Ectodermal cell (in vitro differentiated cells): ENCODE results near the gene PSMD11.

Source experiments
- H3K27ac ChIP-seq: 2 replicates; pipeline ENCODE4 v1.7.0; 2013; ENCODE audit warnings: mild to moderate bottlenecking, low read depth, low read length; ENCODE audit not compliant: insufficient read depth, poor library complexity, severe bottlenecking
- H3K27me3 ChIP-seq: 2 replicates; pipeline ENCODE4 v1.7.0; 2013; ENCODE audit warnings: mild to moderate bottlenecking, low read length; ENCODE audit not compliant: insufficient read depth, control insufficient read depth, poor library complexity, severe bottlenecking
- H3K36me3 ChIP-seq: one replicate; pipeline ENCODE4 v1.7.0; 2013; ENCODE audit warnings: low read length; ENCODE audit not compliant: control insufficient read depth, insufficient read depth
- H3K4me1 ChIP-seq: one replicate; pipeline ENCODE4 v1.7.0; 2013; ENCODE audit warnings: low read length; ENCODE audit not compliant: control insufficient read depth, insufficient read depth
- H3K4me3 ChIP-seq: 2 replicates; pipeline ENCODE4 v1.7.0; 2013; ENCODE audit warnings: low read depth, low read length, control low read depth; ENCODE audit not compliant: insufficient read depth
- H3K9me3 ChIP-seq: 2 replicates; pipeline ENCODE4 v1.7.0; 2013; ENCODE audit warnings: mild to moderate bottlenecking, low read length, moderate library complexity; ENCODE audit not compliant: control insufficient read depth
- whole genome bisulfite sequencing, 2 experiments: methylation state at CpG; one replicate each; pipeline ENCODE4 v1.1.7; 2013; ENCODE audit warnings: missing lambda C conversion rate in 2 of 2; 5-methylcytosine and 5-hydroxymethylcytosine counted together

PSMD11 gene

GRCh38 chr17:32495359-32496231, 51.3 kb downstream of the PSMD11 start:
- no peaks in the 10 kb centered on the region for H3K27me3 ChIP-seq
- 90% methylated on average over 45 of the region's 45 CpGs for WGBS, 2 experiments
- no peak overlapping the region for H3K4me3 ChIP-seq
- H3K4me1 ChIP-seq: peaks cover 14% of the 10 kb centered on the region
- H3K9me3 ChIP-seq: no peaks in the 10 kb centered on the region
- no peak overlapping the region for H3K27ac ChIP-seq
- H3K36me3 ChIP-seq: no peaks in the 10 kb centered on the region

GRCh38 chr17:32496395-32497073, 52.2 kb downstream of the PSMD11 start:
- Histone ChIP-seq H3K27ac (no peak overlapping the region), H3K27me3 (no peaks in the 10 kb centered on the region), H3K9me3 (no peaks in the 10 kb centered on the region), H3K36me3 (no peaks in the 10 kb centered on the region), H3K4me1 (peaks cover 9% of the 10 kb centered on the region), H3K4me3 (no peak overlapping the region)
- WGBS, 2 experiments: 86 to 87% methylated on average over 16 of the region's 16 CpGs

- WGBS, 2 experiments: 84 to 88% methylated on average over 18 of the region's 18 CpGs
- H3K27me3 ChIP-seq: no peaks in the 10 kb centered on the region
- no peak overlapping the region for H3K27ac ChIP-seq
- peaks cover 6% of the 10 kb centered on the region for H3K4me1 ChIP-seq
- H3K36me3 ChIP-seq: no peaks in the 10 kb centered on the region
- H3K4me3 ChIP-seq: no peak overlapping the region
- no peaks in the 10 kb centered on the region for H3K9me3 ChIP-seq
Observed at GRCh38 chr17:32497431-32498205, 53.3 kb downstream of the PSMD11 start.

- Histone ChIP-seq H3K27ac (no peak overlapping the region), H3K4me3 (no peak overlapping the region), H3K27me3 (no peaks in the 10 kb centered on the region), H3K36me3 (no peaks in the 10 kb centered on the region), H3K9me3 (no peaks in the 10 kb centered on the region), H3K4me1 (peaks cover 8% of the 10 kb centered on the region)
- 66 to 67% methylated on average over 9 of the region's 9 CpGs for WGBS, 2 experiments
Observed at GRCh38 chr17:32498391-32498790, 54.1 kb downstream of the PSMD11 start.

GRCh38 chr17:32502013-32502412, 57.7 kb downstream of the PSMD11 start:
- Histone ChIP-seq H3K4me3 (no peak overlapping the region), H3K27ac (no peak overlapping the region), H3K36me3 (no peaks in the 10 kb centered on the region), H3K9me3 (no peaks in the 10 kb centered on the region), H3K4me1 (peaks cover 20% of the 10 kb centered on the region), H3K27me3 (no peaks in the 10 kb centered on the region)
- WGBS, 2 experiments: 96 to 98% methylated on average over 3 of the region's 3 CpGs

- H3K4me3 ChIP-seq: no peak overlapping the region
- no peak overlapping the region for H3K27ac ChIP-seq
- no peaks in the 10 kb centered on the region for H3K27me3 ChIP-seq
- 93 to 95% methylated on average over 10 of the region's 10 CpGs for WGBS, 2 experiments
- H3K4me1 ChIP-seq: peaks cover 20% of the 10 kb centered on the region
- H3K9me3 ChIP-seq: no peaks in the 10 kb centered on the region
- no peaks in the 10 kb centered on the region for H3K36me3 ChIP-seq
Observed at GRCh38 chr17:32502710-32503109, 58.4 kb downstream of the PSMD11 start.

- no peaks in the 10 kb centered on the region for H3K27me3 ChIP-seq
- H3K36me3 ChIP-seq: no peaks in the 10 kb centered on the region
- no peak overlapping the region for H3K4me3 ChIP-seq
- no peak overlapping the region for H3K27ac ChIP-seq
- H3K4me1 ChIP-seq: peaks cover 15% of the 10 kb centered on the region
- no peaks in the 10 kb centered on the region for H3K9me3 ChIP-seq
- 87% methylated on average over 7 of the region's 7 CpGs for WGBS, 2 experiments
Observed at GRCh38 chr17:32503251-32504165, 59.2 kb downstream of the PSMD11 start.

- WGBS, 2 experiments: 81 to 83% methylated on average over 18 of the region's 18 CpGs
- Histone ChIP-seq H3K4me1 (peaks cover 14% of the 10 kb centered on the region), H3K36me3 (no peaks in the 10 kb centered on the region), H3K9me3 (no peaks in the 10 kb centered on the region), H3K27me3 (no peaks in the 10 kb centered on the region), H3K27ac (no peak overlapping the region), H3K4me3 (no peak overlapping the region)
Observed at GRCh38 chr17:32504166-32504990, 60.1 kb downstream of the PSMD11 start.

- Histone ChIP-seq H3K4me3 (no peak overlapping the region), H3K4me1 (peaks cover 16% of the 10 kb centered on the region), H3K9me3 (no peaks in the 10 kb centered on the region), H3K27me3 (no peaks in the 10 kb centered on the region), H3K27ac (no peak overlapping the region), H3K36me3 (no peaks in the 10 kb centered on the region)
- 92 to 93% methylated on average over 5 of the region's 5 CpGs for WGBS, 2 experiments
Observed at GRCh38 chr17:32508926-32509325, 64.6 kb downstream of the PSMD11 start.
